ENCODE measurements around the gene IGSF21. TPM values are rescaled to one million over a fixed set of nuclear protein-coding genes. Genes with fewer than 3 reads are reported as not detected.

Gene IGSF21
- total RNA-seq, 1 donor from 2014 or later: not detected

DNA sequence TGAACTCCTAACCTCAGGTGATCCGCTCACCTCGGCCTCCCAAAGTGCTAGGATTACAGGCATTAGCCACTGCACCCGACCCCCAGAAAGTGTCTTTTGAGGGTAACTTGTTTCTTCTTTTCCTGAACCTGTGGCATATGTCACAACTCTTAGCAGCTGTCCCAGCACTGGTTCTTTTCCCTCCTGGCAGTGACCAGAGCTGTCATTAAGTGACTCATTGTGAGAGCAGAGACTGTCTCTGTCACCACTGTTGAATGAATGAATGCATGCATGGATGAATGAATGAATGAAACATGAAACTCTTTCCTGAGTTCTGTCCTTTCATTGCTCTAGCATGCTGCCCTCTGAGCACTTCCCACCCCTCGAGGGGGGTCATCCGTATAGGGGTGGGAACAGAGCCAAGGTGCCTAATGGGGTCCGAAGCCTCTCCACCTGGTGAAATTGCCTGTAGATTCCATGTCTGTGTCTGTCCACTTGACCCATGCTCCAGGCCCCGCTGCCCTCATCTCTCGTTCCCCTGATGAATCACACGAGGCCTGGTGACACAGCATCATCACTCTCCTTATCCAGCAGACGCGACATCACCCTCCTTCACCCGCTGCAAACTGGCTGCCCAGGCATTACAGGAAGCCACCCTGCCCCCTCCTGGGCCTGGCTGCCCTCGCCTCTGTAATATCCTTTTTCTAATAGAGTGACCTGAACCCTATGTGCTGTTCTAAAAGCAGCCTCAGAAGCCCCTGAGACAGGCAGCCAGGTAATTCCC is 75.0 kb downstream of the IGSF21 start:
- ATAC-seq: no peak

DNA sequence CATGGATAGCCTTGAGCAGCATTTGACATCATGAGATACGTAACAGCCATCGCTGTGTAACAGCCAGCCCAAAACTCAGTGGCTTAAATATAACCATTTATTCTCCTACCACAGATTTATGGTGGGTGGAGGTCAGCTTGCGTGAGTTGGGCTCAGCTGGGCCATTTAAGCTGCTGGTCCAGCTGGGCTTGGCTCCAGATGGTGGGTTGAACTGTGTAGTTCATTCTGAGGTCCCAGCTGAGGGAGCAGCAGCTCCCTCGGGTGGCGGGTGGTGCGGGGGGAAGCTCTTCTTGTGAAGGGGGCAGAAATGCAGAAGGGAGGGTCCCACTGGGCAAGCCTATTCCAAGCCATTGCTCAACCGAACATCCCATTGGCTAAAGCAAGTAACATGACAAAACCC is 75.9 kb downstream of the IGSF21 start:
- no peak for ATAC-seq

DNA sequence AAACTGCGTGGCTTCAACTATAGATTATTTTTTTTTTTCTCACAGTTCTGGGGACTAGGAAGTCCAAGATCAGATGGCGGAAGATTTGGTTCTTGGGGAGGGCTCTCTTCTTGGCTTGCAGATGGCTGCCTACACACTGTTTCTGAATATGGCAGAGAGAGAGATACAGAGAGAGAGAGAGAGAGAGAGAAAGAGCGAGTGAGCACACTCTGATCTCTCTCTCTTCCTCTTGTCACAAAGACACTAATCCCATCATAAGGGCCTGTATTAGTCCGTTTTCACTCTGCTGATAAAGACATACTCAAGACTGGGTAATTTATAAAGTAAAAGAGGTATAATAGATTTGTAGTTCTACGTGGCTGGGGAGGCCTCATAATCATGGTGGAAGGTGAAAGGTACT is 79.5 kb downstream of the IGSF21 start:
- ATAC-seq: no peak

DNA sequence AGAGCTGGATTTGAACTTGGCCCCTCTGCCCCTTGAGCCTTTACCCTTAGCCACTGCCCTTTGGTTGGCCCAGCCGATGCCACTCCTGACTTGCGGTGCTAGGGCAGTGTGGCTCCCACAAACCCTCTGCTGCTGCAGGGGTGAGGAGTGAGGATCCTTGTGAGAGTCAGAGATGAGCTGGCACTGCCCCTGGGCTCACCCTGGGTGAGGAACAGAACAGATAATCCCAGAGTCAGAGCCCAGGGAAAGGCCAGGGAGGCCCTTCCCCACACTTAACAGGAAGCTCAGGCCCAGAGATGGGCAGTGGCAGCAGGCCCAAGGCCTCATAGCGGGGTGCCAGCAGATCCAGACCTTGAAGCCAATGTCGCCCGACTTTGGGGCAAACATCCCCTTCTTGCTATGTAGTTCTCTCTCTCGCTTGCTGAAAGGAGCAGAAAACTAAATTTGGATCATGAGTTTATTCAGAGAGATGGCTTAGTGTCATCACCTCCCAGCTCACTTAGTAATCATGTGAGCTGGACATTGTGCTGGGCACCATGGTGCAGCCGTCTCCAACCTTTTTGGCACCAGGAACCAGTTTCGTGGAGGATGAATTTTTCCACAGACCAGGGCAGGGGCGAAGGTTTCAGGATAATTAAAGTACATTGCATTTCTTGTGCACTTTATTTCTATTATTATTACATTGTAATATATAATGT is 81.4 kb downstream of the IGSF21 start:
- ATAC-seq: no peak

DNA sequence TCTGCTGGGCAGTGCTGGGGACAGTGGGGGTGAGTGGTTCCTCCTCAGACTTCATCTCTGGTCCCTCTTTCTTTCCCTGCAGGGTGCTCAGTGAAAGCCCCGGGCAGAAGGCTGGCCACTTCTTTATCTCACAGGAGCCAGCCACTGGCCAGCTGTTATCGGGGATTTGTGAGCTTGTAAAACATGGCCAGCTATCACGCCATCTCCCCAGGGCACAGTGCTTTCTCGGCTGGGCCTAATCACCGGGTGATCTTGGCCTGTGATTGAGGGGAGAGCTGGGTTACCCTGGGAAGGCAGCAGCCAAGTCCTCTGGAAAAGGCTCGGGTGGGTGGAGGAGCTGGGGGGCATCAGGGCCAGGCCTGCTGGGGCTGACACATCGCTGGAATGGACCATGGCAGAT is 83.0 kb downstream of the IGSF21 start:
- ATAC-seq: no peak

DNA sequence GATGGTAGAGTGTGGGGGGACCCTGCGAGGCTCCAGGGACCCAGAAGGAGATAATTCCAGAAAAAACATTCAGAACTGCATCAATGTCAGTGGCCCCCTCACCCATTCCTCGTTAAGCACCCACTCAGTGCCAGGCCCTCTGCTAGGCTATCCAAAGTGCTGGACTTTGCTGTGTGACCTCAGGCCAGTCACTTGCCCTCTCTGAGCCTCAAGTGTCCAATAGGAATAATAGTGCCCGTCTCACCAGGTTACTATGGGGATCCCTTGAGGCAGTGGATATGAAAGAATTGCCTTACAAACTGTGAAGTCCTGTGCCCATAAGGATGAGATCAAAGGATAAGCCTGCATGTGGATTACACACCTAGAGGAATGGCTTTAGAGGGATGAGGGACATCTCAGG is 83.4 kb downstream of the IGSF21 start:
- ATAC-seq: no peak

DNA sequence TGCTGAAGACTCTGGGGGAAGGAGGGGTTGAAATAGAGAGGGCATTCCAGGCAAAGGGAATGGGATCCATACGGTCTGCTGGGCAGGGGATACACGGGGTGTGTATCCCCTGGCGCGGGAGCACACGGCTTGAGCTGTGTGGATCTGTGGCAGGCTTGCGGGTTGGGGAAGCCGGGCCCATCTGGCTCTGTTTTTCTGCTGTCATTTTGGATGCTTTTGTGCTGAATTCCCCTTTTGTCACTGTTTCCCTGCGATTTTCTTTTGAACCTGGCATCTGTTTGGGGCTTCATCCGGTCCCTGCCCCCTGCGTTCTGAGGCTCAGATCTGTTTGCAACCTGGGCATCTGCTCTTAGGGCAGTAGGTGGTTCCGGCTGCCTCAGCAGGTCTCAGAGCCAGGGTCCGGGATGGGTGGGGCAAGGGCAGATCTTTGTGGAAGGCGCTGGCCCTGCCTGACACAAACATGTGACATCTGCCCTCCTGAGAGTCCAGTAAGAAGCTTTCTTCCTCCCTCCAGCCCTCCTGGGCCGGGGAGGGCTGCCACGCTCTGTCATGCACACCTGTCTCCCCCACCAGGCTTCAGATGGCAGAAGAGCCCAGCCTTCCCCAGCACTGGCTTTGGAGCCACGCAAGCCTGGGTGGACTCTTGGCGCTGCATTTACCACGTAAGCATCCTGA is 84.0 kb downstream of the IGSF21 start:
- ATAC-seq: no peak

DNA sequence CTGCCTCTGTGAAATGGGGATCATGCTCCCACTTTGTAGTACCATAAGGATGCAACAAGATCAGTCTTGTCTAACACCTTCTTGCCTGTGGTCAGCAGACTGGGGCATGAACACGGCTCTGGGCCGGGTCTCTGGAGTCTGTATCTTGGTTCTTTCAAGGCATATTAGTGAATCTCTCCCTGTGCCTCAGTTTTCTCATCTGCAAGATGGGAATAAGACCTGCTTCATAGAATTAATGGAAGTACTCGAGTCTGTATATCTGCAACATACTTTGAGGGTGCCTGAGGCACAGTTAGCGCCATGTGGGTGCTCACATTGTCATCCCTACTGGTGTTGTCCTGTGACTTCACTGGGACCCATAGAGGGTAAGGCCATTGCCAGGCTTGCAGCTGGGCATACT is 84.6 kb downstream of the IGSF21 start:
- ATAC-seq: no peak

DNA sequence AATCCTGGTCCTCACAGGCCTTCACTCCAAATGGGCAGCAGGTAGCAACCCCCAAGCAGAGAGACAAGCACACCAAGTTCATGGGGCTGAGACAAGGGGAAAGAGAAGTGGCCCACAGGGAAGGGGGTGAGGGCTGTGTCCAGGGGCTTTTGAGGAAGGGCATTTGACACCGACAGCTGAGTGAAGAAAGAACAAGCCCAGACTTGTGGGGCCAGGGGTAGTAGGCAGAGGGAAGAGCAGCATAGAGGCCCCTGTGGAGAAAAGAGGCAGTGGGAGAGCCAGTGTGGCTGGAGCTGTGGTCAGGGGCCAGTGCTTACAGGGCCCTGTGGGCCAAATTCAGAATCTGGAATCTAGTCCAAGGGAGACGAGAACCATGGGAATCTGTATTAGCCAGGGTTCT is 85.4 kb downstream of the IGSF21 start:
- ATAC-seq: no peak

DNA sequence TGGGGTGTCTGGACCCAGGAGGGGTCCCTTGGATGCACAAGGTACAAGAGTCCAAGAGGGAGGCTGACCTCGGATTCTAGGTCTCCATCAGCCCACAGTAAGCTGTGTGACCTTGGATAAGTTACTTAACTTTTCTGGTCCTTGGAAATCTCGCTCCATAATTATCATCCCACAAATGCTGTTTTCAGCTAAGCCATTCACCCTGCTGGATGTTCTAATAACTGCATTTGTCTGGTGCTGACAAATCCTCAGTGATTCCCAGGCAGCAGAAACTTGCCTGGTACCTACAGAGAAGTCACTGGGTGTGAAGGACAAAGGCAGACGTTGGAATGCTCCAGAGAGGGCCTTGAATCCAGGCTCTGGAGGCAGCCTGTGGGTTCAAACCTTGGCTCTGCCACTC is 89.7 kb downstream of the IGSF21 start:
- ATAC-seq: no peak

DNA sequence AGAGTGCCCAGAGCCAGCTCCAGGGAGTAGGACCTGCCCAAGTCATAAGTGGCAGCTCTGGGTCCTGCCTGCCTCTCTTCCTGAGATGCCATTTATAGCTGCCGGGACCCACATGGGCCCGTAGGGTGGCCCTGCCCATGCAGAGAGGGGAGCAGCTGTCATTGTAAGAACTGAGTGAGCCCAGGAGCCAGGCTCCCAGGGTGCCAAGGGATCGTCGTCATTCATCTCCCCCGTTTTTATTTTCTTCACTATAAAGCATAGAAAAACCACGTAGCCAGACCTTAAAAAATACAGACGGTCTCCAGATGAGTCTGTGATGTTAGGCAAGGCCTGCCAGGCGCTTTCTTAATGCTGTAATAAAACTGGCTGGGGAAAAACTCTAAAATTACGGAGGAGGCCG is 90.7 kb downstream of the IGSF21 start:
- ATAC-seq: no peak

DNA sequence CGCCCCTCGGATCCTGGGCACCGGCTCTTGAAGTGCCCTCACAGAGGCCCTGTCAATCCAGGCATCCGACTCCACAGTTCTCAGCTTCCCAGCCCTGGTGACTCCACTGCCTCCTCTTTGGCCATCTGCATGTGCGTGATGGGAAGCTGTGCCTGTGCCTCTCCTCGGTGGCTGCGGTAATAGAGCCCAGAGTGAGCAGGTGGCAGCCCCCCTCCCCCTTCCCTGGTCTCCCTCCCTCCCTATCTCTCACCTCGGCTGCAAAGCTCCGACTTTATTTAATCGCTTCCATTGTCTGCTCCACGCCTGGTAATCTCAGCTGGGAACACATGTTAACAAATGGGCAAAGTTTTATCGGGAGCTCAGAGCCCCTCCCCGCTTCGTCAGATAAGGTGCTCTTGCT is 91.9 kb downstream of the IGSF21 start:
- no peak for ATAC-seq

DNA sequence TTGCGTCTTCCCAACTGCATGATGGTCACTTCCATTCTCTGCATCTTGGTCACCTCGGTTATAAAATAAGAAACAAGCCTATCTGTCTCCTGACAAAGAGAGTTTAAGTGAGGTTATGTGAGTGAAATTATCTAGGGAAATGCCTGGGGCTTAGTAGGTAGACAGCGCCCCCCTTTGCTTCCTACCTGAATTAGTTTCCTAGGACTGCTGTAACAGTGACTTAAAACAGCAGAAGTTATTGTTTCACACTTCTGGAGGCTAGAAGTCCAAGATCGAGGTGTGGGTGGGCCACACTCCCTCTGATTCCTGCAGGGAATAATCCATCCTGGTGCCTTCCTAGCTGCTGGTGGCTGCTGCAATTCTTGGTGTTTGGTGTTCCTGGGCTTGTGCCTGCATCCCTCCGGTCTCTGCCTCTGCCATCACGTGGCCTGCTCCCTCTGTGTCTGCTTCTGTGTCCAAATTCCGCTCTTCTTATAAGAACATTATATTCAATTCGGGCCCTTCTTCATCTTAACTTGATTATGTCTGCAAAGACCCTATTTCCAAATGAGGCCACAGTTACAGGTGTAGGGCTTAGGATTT is 92.6 kb downstream of the IGSF21 start:
- no peak for ATAC-seq

DNA sequence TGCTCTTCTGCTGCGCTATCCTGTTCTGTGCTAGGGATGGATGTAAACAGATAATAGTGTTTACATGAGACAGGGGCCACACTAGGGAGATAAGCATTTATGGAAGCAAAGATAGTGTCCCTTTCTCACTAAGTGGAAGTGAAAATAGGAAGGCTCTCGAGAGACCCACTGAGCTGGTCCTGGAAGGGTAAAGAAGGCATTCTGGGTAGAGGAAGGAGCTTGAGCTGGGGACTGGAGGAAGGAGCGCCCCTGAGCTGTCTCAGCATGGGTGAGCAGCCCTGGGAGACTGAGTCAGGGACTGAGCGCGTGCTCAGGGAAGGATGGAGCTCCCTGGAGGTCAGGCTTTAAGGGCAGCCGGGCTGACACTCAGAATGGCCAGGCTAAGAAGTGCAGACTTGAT is 93.3 kb downstream of the IGSF21 start:
- no peak for ATAC-seq

DNA sequence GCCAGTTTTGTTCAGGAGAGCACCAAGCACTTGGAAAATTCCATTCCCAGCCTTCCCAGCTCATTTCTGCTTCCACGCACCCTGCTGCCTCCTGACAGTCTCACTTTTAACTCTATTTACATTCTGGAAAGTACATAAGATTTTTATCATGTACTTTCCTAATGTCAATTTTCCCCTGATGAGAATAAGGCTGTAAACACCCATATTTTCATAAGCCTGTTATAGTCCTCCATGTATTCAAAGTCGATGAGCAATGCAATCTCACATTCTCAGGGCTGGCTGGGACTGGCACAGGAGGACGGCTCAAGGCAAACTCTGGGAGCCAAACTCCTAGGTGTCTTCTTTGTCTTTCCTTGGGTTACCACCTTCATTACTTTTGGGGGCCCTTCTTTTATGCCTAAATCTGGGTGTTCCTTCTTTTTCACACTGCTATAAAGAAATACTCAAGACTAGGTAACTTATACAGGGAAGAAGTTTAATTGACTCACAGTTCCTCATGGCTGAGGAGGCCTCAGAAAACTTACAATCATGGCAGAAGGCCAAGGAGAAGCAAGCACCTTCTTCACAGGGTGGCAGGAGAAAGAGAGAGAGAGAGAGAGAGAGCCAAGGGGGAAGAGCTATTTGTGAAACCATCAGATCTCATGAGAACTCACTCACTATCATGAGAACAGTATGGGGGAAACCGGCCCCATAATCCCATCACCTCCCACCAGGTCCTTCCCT is 94.6 kb downstream of the IGSF21 start:
- ATAC-seq: no peak

DNA sequence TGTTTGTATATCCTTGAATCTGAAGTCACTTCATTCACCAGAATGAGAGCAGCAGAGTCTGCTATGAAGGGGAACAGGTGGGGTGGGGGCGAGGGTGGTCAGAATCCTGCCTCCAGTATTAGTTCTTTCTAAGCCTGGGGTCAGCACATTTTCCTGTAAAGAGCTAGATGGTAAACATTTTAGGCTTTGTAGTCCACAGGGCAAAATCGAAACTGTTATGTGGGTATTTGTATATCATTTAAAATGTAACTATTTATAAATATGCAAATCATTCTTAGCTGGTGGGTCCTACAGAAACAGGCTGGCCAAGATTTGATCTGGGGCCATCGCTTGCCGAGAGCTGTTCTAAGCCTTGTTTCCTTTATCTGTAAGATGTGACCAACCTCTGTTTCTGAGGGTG is 96.0 kb downstream of the IGSF21 start:
- no peak for ATAC-seq

DNA sequence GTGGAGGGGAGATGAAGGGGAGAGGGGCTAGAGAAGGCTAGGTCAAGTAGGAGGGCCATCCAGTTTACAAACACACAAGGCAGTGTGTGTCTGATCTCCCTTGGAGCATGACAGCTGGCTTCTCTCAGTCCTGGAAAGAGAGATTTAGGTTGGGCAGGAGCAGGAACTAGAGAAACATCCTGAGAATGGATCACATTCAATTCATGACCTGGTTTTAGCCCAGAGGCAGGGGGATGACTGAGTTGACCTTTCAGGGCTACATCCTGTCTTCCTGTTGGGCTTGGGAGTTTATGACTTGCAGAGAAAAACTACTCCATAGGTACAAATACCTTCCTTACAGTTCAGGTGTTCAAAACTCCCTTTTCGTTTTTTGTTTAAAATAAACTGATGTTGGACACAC is 97.0 kb downstream of the IGSF21 start:
- no peak for ATAC-seq

DNA sequence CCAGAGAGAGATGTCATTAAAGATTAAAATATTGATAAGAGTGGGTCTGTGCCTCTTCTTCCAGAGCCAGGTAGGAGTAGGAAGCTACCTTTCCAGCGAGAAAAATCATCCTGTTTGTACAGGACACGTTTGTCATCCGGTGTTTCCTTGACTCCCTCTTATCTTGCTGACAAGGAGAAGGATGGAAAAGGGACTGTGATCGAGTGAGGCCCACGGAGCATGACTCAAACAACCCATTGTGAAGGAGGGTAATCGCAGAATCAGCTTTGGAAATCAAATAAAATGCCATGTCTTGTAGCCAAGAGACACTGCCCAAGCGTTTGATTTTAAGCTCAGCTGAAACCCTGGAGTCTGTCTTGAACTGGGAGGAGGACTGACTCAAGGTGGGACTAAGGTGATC is 97.7 kb downstream of the IGSF21 start:
- ATAC-seq: no peak

DNA sequence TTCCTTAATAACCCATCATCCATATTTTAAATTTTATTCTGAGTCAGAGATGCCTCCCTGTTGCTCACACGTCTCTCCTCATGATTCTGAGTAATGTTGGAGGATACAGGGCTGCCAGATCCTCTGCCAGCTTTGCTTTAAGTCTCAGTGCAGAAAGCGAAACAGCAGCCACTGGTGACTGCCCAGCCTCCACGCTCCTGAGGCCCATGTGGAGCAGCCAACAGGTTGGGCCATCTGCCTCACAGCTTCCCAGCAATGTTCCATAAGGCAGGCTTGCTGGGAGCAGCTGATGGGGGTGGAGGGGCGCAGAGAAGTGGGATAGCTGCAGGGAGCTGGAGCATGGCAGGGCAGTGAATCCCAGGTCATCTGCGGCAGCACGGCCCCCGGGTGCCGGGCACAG is 104.2 kb downstream of the IGSF21 start:
- no peak for ATAC-seq

DNA sequence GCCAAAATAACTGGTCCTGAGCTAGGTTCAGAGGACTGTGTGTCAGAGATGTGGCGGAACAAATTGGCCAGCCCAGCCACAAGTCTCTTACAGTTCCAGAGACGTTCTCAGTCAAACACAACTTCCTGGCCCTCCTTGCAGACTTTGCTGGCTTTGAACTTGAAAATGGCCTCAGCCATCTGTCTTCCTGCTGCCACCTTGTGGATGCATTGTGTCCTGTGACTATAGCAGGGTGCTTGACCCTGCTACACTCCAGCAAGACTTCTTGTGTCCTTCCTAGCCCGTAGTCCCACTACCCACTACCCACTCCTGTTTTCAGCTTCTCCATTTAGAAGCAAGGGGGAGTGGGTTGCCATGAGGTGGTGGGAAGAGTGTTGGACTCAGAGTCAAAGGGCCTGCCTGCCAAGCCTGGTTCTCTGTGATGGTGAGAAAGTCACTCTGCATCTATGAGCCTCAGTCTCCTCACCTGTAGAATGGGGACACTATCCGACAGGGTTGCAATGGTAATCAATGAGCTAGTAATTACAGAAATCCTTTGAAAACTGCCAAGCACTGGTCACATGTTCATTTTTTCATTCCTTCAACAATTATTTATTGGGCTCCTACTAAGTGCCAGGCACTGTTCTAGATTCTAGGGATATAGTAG is 109.9 kb downstream of the IGSF21 start:
- no peak for ATAC-seq

DNA sequence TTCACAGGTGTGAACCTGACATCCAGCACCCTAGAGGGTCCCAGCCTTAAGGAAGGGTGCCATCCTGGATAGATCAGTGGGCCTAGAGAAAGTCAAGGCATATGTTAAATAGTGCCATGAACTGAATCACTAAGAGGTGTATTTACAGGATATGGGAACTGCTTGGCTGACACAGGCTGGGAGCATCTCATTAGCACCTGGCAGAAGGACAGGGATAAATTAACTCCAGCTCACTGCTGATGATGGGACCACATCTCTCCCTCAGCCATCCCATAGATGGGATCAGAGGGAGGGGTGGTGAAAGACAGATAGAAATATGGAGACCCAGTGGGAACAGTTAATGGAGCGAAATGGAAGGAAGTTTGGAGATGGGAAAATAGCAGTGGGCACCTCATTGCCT is 122.0 kb downstream of the IGSF21 start:
- ATAC-seq: no peak

DNA sequence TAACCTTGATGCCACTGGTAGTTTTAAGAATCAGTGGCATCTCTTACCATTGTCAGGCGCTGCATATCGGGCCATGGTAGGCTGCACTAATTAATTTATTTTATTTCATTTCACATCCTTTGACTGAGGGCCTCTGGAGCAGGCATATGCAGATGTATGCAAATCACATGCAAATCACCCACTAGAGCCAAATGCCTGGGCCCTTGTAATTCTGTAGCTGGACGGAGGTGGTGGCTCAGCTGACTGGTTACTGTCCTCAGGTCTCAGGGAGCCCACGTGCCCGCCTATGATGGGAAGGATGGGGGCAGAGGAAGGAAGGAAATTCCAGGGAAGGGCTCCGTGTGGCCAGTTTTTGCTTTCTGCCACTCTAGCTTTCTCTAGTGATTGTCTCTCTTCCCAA is 122.7 kb downstream of the IGSF21 start:
- ATAC-seq: no peak

Data from esophagus mucosa (tissue), 1 donor.